Vagina (tissue), 2 donors: ENCODE results near the gene PSMA8. TPM values are rescaled to one million over a fixed set of nuclear protein-coding genes. Genes with fewer than 3 reads are reported as not detected.
"Not testable (repeated sequence)": the region's sequence is repeated elsewhere in the genome, so short reads cannot be mapped to it uniquely, and the experiment has no call there.

Source experiments
- DNase-seq, 2 donors: peaks; one replicate each; pipeline ENCODE4 v3.0.0-alpha.2; 2017; ENCODE audit errors: extremely low spot score in 2 of 2
- H3K27ac ChIP-seq: fragments of 200-600 bp; sonication (generic); one replicate; pipeline ENCODE4 v1.5.1; 2019
- H3K27me3 ChIP-seq: fragments of 200-600 bp; sonication (generic); one replicate; pipeline ENCODE4 v1.5.1; 2019
- H3K36me3 ChIP-seq, 2 donors: fragments of 200-600 bp; sonication (generic); one replicate each; pipeline ENCODE4 v1.5.1; 2017 to 2019
- H3K4me1 ChIP-seq: fragments of 200-600 bp; sonication (generic); one replicate; pipeline ENCODE4 v1.5.1; 2019
- H3K4me3 ChIP-seq, 2 donors: fragments of 200-600 bp; sonication (generic); 1 replicate in 1 of 2; 2 replicates in 1 of 2; pipeline ENCODE4 v1.5.1; 2016 to 2019
- H3K9me3 ChIP-seq: fragments of 200-600 bp; sonication (generic); one replicate; pipeline ENCODE4 v1.5.1; 2019
- POLR2A ChIP-seq, 2 donors: fragments of 450-650 bp; IDR thresholded peaks; one replicate each; pipeline ENCODE4 v1.6.1; 2017; ENCODE audit warnings: antibody characterized with exemption in 2 of 2, mild to moderate bottlenecking in 2 of 2, moderate library complexity in 2 of 2
- POLR2AphosphoS5 ChIP-seq, 2 donors: sonication (generic); formaldehyde crosslinking; IDR thresholded peaks; one replicate each; pipeline ENCODE4 v1.9.0; 2017; ENCODE audit warnings: antibody characterized with exemption in 2 of 2, mild to moderate bottlenecking in 2 of 2, low read depth in 1 of 2; ENCODE audit not compliant: insufficient read depth in 1 of 2
- intact Hi-C: fragments of 100-400 bp; cut with DNase I; formaldehyde crosslinking; loops from one replicate; pipeline ENCODE4 v1.15.1; 2023
- total RNA-seq: library from RNA; depleted of rRNA; stranded (reverse); fragments of >200 nt; gene quantifications from one replicate; pipeline ENCODE4 v1.2.3, GENCODE V29; 2016
- TF ChIP-seq, protein P1 (sequence below), 3 experiments: fragments of 450-650 bp in 2 of 3; fragments of 200-600 bp in 1 of 3; sonication (generic) in 1 of 3; IDR thresholded peaks; one replicate each; pipeline ENCODE4 v1.5.1; 2017 to 2019; ENCODE audit warnings: antibody characterized with exemption in 3 of 3, mild to moderate bottlenecking in 2 of 3, moderate library complexity in 2 of 3

The PSMA8 gene
- total RNA-seq, 1 donor from 2014 or later: not detected

DNA sequence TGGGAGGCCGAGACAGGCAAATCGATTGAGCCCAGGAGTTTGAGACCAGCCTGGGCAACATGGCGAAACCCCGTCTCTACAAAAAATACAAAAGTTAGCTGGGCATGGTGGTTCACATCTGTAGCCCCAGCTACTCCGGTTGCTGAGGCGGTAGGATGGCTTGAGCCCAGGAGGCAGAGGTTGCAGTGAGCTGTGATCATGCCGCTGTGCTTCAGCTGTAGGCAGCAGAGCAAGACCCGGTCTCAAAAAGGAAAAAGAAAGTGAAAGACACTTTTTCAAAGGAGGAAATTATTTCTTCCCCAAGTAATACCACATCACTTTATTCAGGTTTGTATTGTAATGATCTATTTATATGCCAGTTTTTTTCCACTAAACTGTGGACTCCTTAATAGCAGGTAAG is 56.8 kb downstream of the PSMA8 start:
- no peak overlapping the region for H3K27ac ChIP-seq
- H3K4me3 ChIP-seq: no peak overlapping the region
- TF ChIP-seq POLR2A (IDR thresholded peaks at IDR 0.05) (no peak), POLR2AphosphoS5 (IDR thresholded peaks at IDR 0.05; ENCODE audit: insufficient read depth in 1 of 2, low read depth in 1 of 2) (no peak)
- TF ChIP-seq, protein P1, sequence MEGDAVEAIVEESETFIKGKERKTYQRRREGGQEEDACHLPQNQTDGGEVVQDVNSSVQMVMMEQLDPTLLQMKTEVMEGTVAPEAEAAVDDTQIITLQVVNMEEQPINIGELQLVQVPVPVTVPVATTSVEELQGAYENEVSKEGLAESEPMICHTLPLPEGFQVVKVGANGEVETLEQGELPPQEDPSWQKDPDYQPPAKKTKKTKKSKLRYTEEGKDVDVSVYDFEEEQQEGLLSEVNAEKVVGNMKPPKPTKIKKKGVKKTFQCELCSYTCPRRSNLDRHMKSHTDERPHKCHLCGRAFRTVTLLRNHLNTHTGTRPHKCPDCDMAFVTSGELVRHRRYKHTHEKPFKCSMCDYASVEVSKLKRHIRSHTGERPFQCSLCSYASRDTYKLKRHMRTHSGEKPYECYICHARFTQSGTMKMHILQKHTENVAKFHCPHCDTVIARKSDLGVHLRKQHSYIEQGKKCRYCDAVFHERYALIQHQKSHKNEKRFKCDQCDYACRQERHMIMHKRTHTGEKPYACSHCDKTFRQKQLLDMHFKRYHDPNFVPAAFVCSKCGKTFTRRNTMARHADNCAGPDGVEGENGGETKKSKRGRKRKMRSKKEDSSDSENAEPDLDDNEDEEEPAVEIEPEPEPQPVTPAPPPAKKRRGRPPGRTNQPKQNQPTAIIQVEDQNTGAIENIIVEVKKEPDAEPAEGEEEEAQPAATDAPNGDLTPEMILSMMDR (IDR thresholded peaks at IDR 0.05): no peak
- intact Hi-C loops: no loop called here
- H3K4me1 ChIP-seq: no peaks in the 10 kb centered on the region
- no peaks in the 10 kb centered on the region for H3K36me3 ChIP-seq
- no peaks in the 10 kb centered on the region for H3K9me3 ChIP-seq
- no peaks in the 10 kb centered on the region for H3K27me3 ChIP-seq
- no peak for DNase-seq

DNA sequence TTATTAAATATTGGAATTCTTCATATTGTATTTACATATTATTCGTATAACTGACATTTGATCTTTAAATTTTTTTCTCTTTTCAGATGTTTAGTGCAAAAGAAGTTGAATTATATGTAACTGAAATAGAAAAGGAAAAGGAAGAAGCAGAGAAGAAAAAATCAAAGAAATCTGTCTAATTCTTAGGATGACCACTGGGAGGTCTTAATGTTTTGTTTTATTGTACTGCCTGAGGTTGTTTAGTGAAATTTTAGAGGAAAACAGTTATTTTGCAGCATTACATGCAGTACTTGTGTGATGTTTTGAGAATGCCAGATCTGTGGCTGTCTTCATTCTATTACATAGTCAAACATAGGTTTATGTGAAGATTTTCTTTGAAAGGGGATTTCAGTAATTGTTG is 58.6 kb downstream of the PSMA8 start:
- H3K36me3 ChIP-seq: no peaks in the 10 kb centered on the region
- DNase-seq: no peak
- no peak overlapping the region for H3K4me3 ChIP-seq
- no peaks in the 10 kb centered on the region for H3K4me1 ChIP-seq
- TF ChIP-seq, protein P1 (IDR thresholded peaks at IDR 0.05): no peak
- no peak for TF ChIP-seq POLR2AphosphoS5 (IDR thresholded peaks at IDR 0.05; ENCODE audit: insufficient read depth in 1 of 2, low read depth in 1 of 2)
- TF ChIP-seq POLR2A (IDR thresholded peaks at IDR 0.05): no peak
- intact Hi-C loops: no loop called here
- no peaks in the 10 kb centered on the region for H3K9me3 ChIP-seq
- H3K27me3 ChIP-seq: no peaks in the 10 kb centered on the region
- H3K27ac ChIP-seq: no peak overlapping the region

DNA sequence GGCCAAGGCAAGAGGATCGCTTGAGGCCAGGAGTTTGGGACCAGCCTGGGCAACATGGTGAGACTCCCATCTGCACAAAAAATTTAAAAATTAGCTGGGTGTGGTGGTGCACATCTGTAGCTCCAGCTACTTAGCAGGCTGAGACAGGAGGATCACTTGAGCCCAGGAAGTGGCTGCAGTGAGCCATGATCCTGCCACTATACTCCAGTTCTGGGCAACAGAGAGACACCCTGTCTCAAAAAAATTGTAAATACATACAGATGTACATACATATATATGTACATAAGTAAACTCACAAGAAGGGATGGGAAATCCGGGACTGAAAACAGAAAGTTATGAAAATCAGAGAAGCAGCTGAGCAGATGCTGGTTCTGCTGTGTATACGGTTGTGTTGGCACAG is 62.9 kb downstream of the PSMA8 start:
- TF ChIP-seq POLR2AphosphoS5 (IDR thresholded peaks at IDR 0.05; ENCODE audit: insufficient read depth in 1 of 2, low read depth in 1 of 2) (no peak), POLR2A (IDR thresholded peaks at IDR 0.05) (no peak)
- TF ChIP-seq, protein P1 (IDR thresholded peaks at IDR 0.05): no peak
- H3K9me3 ChIP-seq: no peaks in the 10 kb centered on the region
- H3K4me1 ChIP-seq: no peaks in the 10 kb centered on the region
- intact Hi-C loops: no loop called here
- DNase-seq: no peak
- H3K36me3 ChIP-seq: no peaks in the 10 kb centered on the region
- no peaks in the 10 kb centered on the region for H3K27me3 ChIP-seq
- no peak overlapping the region for H3K27ac ChIP-seq
- no peak overlapping the region for H3K4me3 ChIP-seq

DNA sequence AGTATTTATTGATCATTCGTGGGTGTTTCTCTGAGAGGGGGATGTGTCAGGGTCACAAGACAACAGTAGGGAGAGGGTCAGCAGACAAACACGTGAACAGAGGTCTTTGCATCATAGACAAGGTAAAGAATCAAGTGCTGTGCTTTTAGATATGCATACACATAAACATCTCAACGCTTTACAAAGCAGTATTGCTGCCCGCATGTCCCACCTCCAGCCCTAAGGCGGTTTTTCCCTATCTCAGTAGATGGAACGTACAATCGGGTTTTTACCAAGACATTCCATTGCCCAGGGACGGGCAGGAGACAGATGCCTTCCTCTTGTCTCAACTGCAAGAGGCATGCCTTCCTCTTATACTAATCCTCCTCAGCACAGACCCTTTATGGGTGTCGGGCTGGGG is 68.3 kb downstream of the PSMA8 start:
- H3K36me3 ChIP-seq, H3K4me3 ChIP-seq, H3K4me1 ChIP-seq, H3K27me3 ChIP-seq, intact Hi-C loops, DNase-seq, H3K27ac ChIP-seq, H3K9me3 ChIP-seq: not testable (repeated sequence)

DNA sequence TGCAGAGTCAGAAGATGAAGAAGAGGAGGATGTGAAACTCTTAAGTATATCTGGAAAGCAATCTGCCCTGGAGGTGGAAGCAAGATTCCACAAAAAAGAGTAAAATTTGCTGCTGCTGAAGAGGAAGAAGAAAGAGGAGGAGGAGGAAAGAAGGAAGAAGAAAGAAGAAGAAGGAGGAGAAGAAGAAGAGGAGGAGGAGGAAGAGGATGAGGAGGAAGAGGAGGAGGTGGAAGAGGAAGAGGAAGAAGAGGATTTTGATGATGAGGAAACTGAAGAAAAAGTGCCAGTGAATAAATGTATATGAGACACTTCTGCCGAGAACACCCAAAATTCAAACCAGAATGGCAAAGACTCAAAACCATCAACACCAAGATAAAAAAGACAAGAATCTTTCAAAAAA is 71.6 kb downstream of the PSMA8 start:
- TF ChIP-seq, protein P1 (IDR thresholded peaks at IDR 0.05): no peak
- no peak for TF ChIP-seq POLR2A (IDR thresholded peaks at IDR 0.05)
- TF ChIP-seq POLR2AphosphoS5 (IDR thresholded peaks at IDR 0.05; ENCODE audit: insufficient read depth in 1 of 2, low read depth in 1 of 2): no peak

DNA sequence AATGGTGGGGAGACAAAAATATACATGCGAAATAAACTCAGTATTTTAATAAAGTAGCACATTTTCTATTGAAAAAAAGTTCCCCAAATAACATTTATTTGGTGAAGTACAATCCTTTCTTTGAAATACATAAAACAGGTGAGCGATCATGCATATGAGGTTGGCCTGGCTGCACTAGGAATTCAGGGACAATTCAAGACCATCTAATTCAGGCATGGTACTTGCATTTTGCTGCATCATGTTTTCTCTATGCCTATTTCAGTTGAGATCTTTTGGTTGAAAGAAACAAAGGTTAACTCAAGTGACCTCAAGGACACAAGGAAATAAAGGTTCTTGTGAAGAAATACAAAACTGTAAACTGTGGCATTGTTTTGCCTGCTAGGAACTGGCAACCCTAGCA is 72.8 kb downstream of the PSMA8 start:
- Histone ChIP-seq H3K27me3 (no peaks in the 10 kb centered on the region), H3K27ac (no peak overlapping the region), H3K9me3 (no peaks in the 10 kb centered on the region), H3K36me3 (no peaks in the 10 kb centered on the region), H3K4me3 (no peak overlapping the region), H3K4me1 (no peaks in the 10 kb centered on the region)
- TF ChIP-seq POLR2A (IDR thresholded peaks at IDR 0.05) (no peak), POLR2AphosphoS5 (IDR thresholded peaks at IDR 0.05; ENCODE audit: insufficient read depth in 1 of 2, low read depth in 1 of 2) (no peak)
- TF ChIP-seq, protein P1 (IDR thresholded peaks at IDR 0.05): no peak
- DNase-seq: no peak
- intact Hi-C loops: no loop called here

More for the DNA sequence above, 71.6 kb downstream of the PSMA8 start:
- intact Hi-C loops: no loop called here
- Histone ChIP-seq H3K4me1 (no peaks in the 10 kb centered on the region), H3K36me3 (no peaks in the 10 kb centered on the region), H3K27ac (no peak overlapping the region), H3K4me3 (no peak overlapping the region), H3K9me3 (no peaks in the 10 kb centered on the region), H3K27me3 (no peaks in the 10 kb centered on the region)
- no peak for DNase-seq
